GM12875 (cell line): Measurements from ENCODE around the gene CYP27C1.

Experiments used
- H3K4me3 ChIP-seq: one replicate; pipeline ENCODE4 v1.5.1; 2011; ENCODE audit warnings: low read depth, low read length, control low read depth
- TF ChIP-seq, protein P1 (sequence below): IDR thresholded peaks from 2 replicates; pipeline ENCODE4 v1.5.1; 2011; ENCODE audit warnings: low read depth, mild to moderate bottlenecking, control low read depth, inconsistent platforms, low read length, moderate library complexity, borderline replicate concordance; ENCODE audit not compliant: insufficient read depth

Gene CYP27C1

DNA sequence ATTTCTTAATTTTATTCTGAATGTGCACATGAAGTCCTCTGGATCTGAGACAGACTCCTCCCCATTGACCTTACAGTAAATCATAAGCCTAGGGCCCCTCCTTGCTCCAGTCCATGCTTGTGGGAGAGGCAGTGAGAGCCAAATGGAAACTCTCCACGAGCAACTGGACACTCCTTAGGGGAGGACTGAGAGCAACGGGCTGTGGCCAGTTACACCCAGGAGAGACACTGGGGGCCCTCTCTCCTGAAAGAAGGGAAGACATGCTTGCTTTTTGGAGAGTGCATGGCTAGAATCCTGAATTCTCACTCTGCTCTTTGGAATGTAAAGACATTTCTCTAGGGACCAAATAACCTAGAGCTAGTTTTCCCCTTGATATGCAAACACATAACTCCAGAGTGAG is 64.2 kb downstream of the CYP27C1 start:
- TF ChIP-seq, protein P1, sequence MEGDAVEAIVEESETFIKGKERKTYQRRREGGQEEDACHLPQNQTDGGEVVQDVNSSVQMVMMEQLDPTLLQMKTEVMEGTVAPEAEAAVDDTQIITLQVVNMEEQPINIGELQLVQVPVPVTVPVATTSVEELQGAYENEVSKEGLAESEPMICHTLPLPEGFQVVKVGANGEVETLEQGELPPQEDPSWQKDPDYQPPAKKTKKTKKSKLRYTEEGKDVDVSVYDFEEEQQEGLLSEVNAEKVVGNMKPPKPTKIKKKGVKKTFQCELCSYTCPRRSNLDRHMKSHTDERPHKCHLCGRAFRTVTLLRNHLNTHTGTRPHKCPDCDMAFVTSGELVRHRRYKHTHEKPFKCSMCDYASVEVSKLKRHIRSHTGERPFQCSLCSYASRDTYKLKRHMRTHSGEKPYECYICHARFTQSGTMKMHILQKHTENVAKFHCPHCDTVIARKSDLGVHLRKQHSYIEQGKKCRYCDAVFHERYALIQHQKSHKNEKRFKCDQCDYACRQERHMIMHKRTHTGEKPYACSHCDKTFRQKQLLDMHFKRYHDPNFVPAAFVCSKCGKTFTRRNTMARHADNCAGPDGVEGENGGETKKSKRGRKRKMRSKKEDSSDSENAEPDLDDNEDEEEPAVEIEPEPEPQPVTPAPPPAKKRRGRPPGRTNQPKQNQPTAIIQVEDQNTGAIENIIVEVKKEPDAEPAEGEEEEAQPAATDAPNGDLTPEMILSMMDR: no peak
- no peak overlapping the region for H3K4me3 ChIP-seq

DNA sequence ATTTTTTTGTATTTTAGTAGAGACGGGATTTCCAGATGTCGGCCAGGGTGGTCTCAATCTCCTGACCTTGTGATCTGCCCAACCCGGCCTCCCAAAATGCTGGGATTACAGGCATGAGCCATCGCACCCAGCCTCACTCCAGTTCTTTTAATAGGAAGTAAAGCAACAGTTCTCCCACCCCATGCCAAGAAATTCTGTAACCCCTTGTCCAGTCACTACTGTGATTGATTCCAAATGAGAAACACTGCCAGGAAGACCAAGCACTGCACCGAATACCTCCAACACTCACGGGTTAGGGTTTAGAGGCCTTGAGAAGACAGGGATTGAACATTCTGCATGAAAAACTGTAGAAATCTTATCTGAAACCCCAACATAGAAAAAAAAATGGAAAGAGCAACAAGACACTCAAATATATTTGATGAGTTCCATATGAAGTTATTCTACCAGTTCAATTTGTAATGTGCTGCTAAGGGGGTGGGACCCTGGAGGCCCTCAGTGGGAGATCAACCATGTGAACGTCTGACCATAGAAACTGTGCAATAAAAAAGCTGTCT is 65.0 kb downstream of the CYP27C1 start:
- H3K4me3 ChIP-seq: no peak overlapping the region
- TF ChIP-seq, protein P1: no peak

DNA sequence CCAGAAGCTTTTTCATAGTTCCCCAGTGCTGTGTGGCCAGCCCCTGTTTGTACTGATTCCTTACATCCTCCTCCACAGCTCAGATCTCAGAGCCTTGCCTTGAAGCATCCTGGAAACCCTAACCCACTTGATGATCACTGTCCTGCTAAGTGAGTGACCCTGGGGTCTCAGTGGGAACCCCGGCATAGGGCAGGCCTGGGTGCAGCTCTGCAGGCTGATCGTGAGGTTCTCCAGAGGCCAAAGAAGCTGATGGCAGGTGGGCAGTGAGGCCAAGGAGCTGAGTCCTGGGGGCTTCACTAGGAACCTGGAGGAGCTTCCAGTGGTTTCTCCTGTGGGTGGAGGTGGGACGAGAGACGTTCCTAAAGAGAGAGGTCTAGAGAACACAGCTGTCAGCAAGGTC is 65.7 kb downstream of the CYP27C1 start:
- TF ChIP-seq, protein P1: no peak
- H3K4me3 ChIP-seq: no peak overlapping the region

DNA sequence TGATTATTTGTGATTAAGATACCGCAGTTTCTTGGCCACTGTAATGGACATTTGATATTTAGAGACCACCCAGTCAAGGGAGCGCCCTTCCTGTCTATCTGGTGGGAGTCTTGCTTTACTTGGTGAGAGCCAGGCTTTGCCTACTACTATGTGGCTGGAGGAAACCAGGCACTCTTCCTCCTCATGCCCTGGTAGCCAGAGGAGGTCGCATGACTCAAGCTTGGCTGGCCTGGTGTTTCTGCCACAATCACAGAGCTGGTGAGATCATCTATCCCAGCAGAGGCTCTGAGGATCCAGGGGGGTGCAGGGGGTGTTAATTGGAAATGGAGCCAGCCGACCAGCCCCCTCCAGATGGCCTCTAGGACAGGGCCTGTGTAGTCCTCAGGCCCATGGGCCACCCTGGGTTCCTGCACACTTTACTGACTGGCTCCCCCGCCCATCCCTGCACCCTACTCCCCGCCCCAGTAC is 66.4 kb downstream of the CYP27C1 start:
- TF ChIP-seq, protein P1: no peak
- H3K4me3 ChIP-seq: no peak overlapping the region

DNA sequence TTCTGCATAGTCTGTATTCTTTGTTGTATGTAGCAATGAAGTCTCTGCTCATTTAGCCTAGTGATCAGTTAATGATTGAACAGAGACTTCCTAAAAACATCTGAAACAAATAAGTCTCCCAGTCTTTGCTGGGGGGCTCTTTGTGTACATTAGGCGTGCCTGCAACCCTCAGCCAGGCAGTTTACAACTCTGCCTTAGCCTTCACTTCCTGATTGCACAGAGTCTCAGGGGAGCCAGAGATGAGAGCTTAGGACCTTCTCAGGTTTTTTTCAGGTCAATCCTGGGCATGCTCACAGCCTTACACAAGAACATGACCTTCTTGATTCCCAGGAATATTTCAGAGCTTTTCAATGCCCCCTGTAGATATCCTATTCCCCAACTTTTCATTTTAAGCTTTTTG is 69.1 kb downstream of the CYP27C1 start:
- H3K4me3 ChIP-seq: no peak overlapping the region
- TF ChIP-seq, protein P1: no peak

DNA sequence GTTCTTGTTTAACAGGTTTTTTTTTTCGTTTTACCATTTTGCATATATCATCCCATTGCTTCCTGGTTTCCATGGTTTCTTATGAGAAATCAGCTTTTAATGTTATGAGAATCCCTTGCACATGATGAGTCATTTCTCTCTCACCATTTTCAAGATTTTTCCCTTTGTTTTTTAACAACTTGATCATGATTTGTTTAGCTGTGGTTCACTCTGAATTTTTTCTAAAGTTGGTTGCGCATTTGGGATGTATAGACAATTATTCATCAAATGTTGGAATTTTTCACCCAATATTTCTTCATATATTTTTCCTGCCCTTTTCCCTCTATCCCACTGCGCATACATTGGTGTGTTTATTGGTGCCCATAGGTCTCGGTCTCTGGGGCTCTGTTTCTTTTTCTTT is 70.7 kb downstream of the CYP27C1 start:
- TF ChIP-seq, protein P1: no peak
- no peak overlapping the region for H3K4me3 ChIP-seq

DNA sequence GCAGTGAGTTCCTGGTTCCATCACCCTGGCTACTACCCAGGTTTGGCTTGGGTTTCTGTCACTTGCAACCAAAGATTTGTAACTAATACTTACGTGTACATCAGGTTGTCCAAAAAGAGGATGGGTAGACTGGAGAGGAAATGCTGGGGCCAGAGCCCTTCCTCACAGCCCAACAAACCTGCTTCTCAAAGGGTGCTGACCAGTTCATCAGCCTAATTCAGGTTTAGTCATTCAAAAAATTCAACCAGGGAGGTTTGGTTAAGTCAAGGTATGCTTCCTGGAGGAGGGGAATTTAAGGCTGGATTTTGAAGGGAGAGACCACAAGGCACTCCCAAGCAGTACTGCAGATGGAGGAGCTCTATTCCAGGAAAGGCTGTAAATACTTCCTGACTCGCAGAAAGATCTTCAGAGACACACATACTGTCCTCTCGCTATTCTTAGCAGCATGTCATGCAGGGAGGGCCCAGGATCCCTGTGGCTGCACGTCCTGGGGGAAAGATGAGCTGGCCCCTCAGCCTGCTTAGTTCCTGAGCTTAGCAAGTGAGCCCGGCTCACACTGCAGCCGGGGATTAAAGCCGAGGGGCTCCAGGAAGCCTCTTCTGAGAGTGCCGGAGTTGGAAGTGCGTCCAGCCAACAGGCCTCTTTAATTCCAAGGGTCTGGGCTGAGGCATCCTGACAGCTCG is 73.1 kb downstream of the CYP27C1 start:
- no peak overlapping the region for H3K4me3 ChIP-seq
- TF ChIP-seq, protein P1: no peak
